ENCODE results near the gene RIMBP2.

The RIMBP2 gene

DNA sequence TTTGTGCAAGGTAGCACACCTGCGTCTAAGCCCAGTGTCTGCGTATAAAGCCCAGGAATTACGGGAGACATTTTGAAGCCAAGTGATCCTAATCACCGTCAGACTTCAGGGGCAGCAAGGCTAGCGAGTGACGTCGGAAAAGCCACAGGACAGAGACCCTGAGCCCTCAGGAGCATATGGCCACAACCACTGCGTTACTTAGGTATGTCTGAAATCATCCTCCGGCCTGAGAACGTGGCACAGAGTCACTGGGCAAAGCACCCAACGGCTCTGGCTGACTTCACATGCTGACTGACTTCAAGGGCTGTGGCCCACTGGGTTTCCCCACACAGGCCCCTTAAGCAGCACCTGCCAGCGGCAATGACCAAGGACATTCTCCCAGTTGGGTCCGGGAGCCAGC, 71.5 kb downstream of the RIMBP2 start:
- CTCF ChIA-PET = no interaction called here
- no peak for DNase-seq (ENCODE audit: low read depth, low spot score)
- TF ChIP-seq, protein P1, sequence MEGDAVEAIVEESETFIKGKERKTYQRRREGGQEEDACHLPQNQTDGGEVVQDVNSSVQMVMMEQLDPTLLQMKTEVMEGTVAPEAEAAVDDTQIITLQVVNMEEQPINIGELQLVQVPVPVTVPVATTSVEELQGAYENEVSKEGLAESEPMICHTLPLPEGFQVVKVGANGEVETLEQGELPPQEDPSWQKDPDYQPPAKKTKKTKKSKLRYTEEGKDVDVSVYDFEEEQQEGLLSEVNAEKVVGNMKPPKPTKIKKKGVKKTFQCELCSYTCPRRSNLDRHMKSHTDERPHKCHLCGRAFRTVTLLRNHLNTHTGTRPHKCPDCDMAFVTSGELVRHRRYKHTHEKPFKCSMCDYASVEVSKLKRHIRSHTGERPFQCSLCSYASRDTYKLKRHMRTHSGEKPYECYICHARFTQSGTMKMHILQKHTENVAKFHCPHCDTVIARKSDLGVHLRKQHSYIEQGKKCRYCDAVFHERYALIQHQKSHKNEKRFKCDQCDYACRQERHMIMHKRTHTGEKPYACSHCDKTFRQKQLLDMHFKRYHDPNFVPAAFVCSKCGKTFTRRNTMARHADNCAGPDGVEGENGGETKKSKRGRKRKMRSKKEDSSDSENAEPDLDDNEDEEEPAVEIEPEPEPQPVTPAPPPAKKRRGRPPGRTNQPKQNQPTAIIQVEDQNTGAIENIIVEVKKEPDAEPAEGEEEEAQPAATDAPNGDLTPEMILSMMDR (IDR thresholded peaks at IDR 0.05; ENCODE audit: insufficient read depth, low read length, missing control alignments) = no peak
- POLR2A ChIA-PET = no interaction called here
- H3K4me3 ChIP-seq (ENCODE audit: low read depth, low read length) = no peak overlapping the region

DNA sequence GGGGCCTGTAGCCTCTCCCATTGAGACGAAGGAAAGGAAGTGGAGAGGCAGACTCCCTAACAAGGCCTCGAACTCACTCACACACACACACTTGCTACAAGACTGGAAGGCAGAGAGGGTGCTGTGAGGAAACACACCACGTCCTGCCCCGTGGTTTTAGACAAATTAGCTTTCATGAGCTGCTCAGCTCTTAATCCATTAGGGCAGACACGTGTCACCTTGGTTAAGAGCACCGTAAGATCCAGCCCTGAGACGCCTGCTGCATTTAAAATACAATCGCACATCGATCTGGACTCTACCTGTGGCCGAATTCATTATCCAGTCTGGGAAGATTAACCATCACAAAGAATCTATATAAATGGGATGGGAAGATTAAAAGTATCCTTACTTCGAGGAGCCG, 72.0 kb downstream of the RIMBP2 start:
- TF ChIP-seq, protein P1 (IDR thresholded peaks at IDR 0.05; ENCODE audit: insufficient read depth, low read length, missing control alignments) = no peak
- CTCF ChIA-PET = no interaction called here
- H3K4me3 ChIP-seq (ENCODE audit: low read depth, low read length) = no peak overlapping the region
- no peak for DNase-seq (ENCODE audit: low read depth, low spot score)
- POLR2A ChIA-PET = no interaction called here

DNA sequence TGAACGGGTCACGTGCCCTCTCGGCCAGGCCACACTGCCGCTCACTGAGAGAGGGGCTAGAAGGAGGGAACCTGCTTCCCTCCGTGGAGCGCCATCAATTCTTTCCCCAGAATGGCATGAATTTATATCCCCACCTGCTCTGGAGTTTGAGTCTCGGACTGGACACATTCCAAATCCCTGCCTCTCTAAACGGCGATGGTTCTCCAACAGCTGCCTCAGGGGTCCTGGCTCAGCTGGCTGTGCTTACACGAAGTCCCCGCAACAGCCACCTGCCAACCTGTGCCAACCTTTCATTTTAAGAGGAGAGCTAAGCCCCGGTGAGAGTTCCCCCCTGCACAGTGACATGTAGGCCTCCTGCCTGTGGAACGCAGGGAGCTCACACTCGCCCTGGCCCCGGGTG, 73.2 kb downstream of the RIMBP2 start:
- TF ChIP-seq, protein P1 (IDR thresholded peaks at IDR 0.05; ENCODE audit: insufficient read depth, low read length, missing control alignments) = no peak
- no peak for DNase-seq (ENCODE audit: low read depth, low spot score)
- H3K4me3 ChIP-seq (ENCODE audit: low read depth, low read length) = no peak overlapping the region
- ChIA-PET POLR2A (no interaction called here), CTCF (no interaction called here)

DNA sequence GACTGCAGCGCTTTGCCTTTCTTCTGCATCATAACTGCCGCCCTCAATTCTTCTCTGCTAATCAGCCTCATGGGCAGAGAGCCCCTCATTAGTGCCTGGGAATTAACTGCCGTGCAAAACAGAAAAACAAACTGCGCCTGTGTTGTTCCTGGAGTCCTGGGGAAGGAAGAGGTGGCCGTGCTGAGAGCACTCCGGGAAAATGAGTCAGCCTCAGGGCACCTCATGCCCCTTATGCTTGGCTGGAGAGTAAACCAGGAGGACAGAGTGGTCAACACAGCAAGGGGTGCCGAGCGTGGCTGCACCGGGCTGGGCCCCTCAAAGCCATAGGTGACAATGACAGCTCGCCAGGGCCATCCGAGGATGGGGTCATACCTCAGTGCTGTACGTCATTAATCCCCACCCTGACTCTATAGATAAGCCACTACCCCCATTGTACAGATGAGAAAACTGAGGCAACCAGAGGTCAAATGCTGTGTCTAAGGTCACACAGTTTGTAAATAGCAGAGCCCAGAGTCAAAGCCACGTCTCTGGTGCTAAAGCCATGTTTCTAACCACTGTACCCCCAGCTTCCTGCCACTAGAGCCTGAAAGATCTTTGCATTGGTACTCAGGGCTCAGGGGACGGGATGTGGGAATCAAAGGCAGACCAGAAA, 74.4 kb downstream of the RIMBP2 start:
- TF ChIP-seq, protein P1 (IDR thresholded peaks at IDR 0.05; ENCODE audit: insufficient read depth, low read length, missing control alignments) = no peak
- no peak overlapping the region for H3K4me3 ChIP-seq (ENCODE audit: low read depth, low read length)
- CTCF ChIA-PET = no interaction called here
- DNase-seq (ENCODE audit: low read depth, low spot score) = no peak
- POLR2A ChIA-PET = no interaction called here

DNA sequence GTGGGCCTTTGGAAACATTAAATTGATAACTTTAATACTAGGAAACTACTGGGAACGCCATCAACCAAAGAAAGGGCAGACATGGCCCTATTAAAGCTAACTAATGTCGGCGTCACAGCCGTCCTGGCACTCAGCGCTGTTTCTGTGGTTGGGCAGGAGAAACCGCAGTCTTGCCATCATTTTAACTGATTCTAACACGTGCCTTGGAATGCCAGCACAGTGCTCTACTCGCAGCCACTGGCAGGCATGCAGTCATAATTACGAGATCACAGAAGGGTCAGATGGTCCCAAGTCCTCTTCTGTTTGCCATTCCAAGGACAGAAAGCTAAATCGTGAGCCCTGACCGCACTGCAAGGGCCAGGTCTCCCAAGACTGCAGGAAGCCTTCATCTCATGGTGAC, 75.2 kb downstream of the RIMBP2 start:
- TF ChIP-seq, protein P1 (IDR thresholded peaks at IDR 0.05; ENCODE audit: insufficient read depth, low read length, missing control alignments) = no peak
- ChIA-PET CTCF (no interaction called here), POLR2A (no interaction called here)
- no peak overlapping the region for H3K4me3 ChIP-seq (ENCODE audit: low read depth, low read length)
- no peak for DNase-seq (ENCODE audit: low read depth, low spot score)

DNA sequence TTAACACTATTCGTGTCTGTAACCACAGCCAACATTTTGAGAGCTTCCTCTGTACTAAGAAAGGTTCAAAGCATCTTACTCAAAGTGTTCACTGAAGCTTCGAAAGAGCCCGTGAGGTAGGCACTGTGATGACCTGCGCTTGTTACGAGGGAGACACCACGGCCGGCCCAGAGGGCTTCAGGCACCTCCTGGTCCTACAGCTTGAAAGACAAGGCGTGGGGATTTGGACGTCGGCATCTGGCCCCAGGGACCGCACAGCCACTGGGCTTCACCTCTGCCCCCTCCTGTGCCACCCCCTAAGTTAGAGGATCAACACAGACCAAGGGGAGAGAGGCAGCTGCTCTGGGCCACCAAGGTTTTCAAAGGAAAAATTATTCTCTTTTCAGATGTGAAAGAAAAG, 75.6 kb downstream of the RIMBP2 start:
- H3K4me3 ChIP-seq (ENCODE audit: low read depth, low read length) = no peak overlapping the region
- no peak for DNase-seq (ENCODE audit: low read depth, low spot score)
- ChIA-PET POLR2A (no interaction called here), CTCF (no interaction called here)
- TF ChIP-seq, protein P1 (IDR thresholded peaks at IDR 0.05; ENCODE audit: insufficient read depth, low read length, missing control alignments) = no peak

Measured in AG04449 (cell line).